Vagina (tissue), 2 donors: Measurements from ENCODE around the gene FMNL2. TPM values are rescaled to one million over a fixed set of nuclear protein-coding genes. Genes with fewer than 3 reads are reported as not detected.

Experiments used
- DNase-seq, 2 donors: peaks; one replicate each; pipeline ENCODE4 v3.0.0-alpha.2; 2017; ENCODE audit errors: extremely low spot score in 2 of 2
- H3K27ac ChIP-seq: fragments of 200-600 bp; sonication (generic); one replicate; pipeline ENCODE4 v1.5.1; 2019
- H3K27me3 ChIP-seq: fragments of 200-600 bp; sonication (generic); one replicate; pipeline ENCODE4 v1.5.1; 2019
- H3K36me3 ChIP-seq, 2 donors: fragments of 200-600 bp; sonication (generic); one replicate each; pipeline ENCODE4 v1.5.1; 2017 to 2019
- H3K4me1 ChIP-seq: fragments of 200-600 bp; sonication (generic); one replicate; pipeline ENCODE4 v1.5.1; 2019
- H3K4me3 ChIP-seq, 2 donors: fragments of 200-600 bp; sonication (generic); 1 replicate in 1 of 2; 2 replicates in 1 of 2; pipeline ENCODE4 v1.5.1; 2016 to 2019
- H3K9me3 ChIP-seq: fragments of 200-600 bp; sonication (generic); one replicate; pipeline ENCODE4 v1.5.1; 2019
- CTCF ChIP-seq, 3 experiments: fragments of 450-650 bp in 2 of 3; fragments of 200-600 bp in 1 of 3; sonication (generic) in 1 of 3; IDR thresholded peaks; one replicate each; pipeline ENCODE4 v1.5.1; 2017 to 2019; ENCODE audit warnings: antibody characterized with exemption in 3 of 3, mild to moderate bottlenecking in 2 of 3, moderate library complexity in 2 of 3
- POLR2A ChIP-seq, 2 donors: fragments of 450-650 bp; IDR thresholded peaks; one replicate each; pipeline ENCODE4 v1.6.1; 2017; ENCODE audit warnings: antibody characterized with exemption in 2 of 2, mild to moderate bottlenecking in 2 of 2, moderate library complexity in 2 of 2
- POLR2AphosphoS5 ChIP-seq, 2 donors: sonication (generic); formaldehyde crosslinking; IDR thresholded peaks; one replicate each; pipeline ENCODE4 v1.9.0; 2017; ENCODE audit warnings: antibody characterized with exemption in 2 of 2, mild to moderate bottlenecking in 2 of 2, low read depth in 1 of 2; ENCODE audit not compliant: insufficient read depth in 1 of 2
- intact Hi-C: fragments of 100-400 bp; cut with DNase I; formaldehyde crosslinking; loops from one replicate; pipeline ENCODE4 v1.15.1; 2023
- total RNA-seq: library from RNA; depleted of rRNA; stranded (reverse); fragments of >200 nt; gene quantifications from one replicate; pipeline ENCODE4 v1.2.3, GENCODE V29; 2016

Gene FMNL2
- total RNA-seq, 1 donor from 2014 or later, result 35.4 TPM

- no peak for TF ChIP-seq POLR2AphosphoS5 (IDR thresholded peaks at IDR 0.05; ENCODE audit: insufficient read depth in 1 of 2, low read depth in 1 of 2)
- no peak for TF ChIP-seq CTCF (IDR thresholded peaks at IDR 0.05)
- TF ChIP-seq POLR2A (IDR thresholded peaks at IDR 0.05), result no peak
- Histone ChIP-seq H3K4me1 (peaks cover 6% of the 10 kb centered on the region), H3K4me3 (no peak overlapping the region), H3K27ac (no peak overlapping the region), H3K27me3 (no peaks in the 10 kb centered on the region), H3K36me3 (no peaks in the 10 kb centered on the region), H3K9me3 (no peaks in the 10 kb centered on the region)
- no peak for DNase-seq
- intact Hi-C loops, result no loop called here
Measured at GRCh38 chr2:152523091-152523490, 188.1 kb downstream of the FMNL2 start.

GRCh38 chr2:152525277-152525838 lies 190.4 kb downstream of the FMNL2 start:
- Histone ChIP-seq H3K36me3 (no peaks in the 10 kb centered on the region), H3K4me1 (no peaks in the 10 kb centered on the region), H3K4me3 (no peak overlapping the region), H3K27me3 (no peaks in the 10 kb centered on the region), H3K27ac (no peak overlapping the region), H3K9me3 (no peaks in the 10 kb centered on the region)
- intact Hi-C loops, result no loop called here
- DNase-seq, result no peak
- no peak for TF ChIP-seq CTCF (IDR thresholded peaks at IDR 0.05)
- no peak for TF ChIP-seq POLR2AphosphoS5 (IDR thresholded peaks at IDR 0.05; ENCODE audit: insufficient read depth in 1 of 2, low read depth in 1 of 2)

- no peaks in the 10 kb centered on the region for H3K9me3 ChIP-seq
- no peak overlapping the region for H3K27ac ChIP-seq
- no peak overlapping the region for H3K4me3 ChIP-seq
- H3K4me1 ChIP-seq, result no peaks in the 10 kb centered on the region
- no peak for DNase-seq
- no peaks in the 10 kb centered on the region for H3K27me3 ChIP-seq
- intact Hi-C loops, result loop anchor here (5.0 kb wide), 1 partner anchor 487 kb away; no protein-coding TSS in a partner anchor
- TF ChIP-seq POLR2A (IDR thresholded peaks at IDR 0.05) (no peak), POLR2AphosphoS5 (IDR thresholded peaks at IDR 0.05; ENCODE audit: insufficient read depth in 1 of 2, low read depth in 1 of 2) (no peak)
- H3K36me3 ChIP-seq, result no peaks in the 10 kb centered on the region
Measured at GRCh38 chr2:152529420-152530115, 194.6 kb downstream of the FMNL2 start.

GRCh38 chr2:152532241-152532640 lies 197.3 kb downstream of the FMNL2 start:
- Histone ChIP-seq H3K36me3 (no peaks in the 10 kb centered on the region), H3K9me3 (no peaks in the 10 kb centered on the region), H3K4me3 (no peak overlapping the region), H3K27me3 (no peaks in the 10 kb centered on the region), H3K4me1 (no peaks in the 10 kb centered on the region), H3K27ac (no peak overlapping the region)
- intact Hi-C loops, result loop anchor here (5.0 kb wide), 1 partner anchor 490 kb away; no protein-coding TSS in a partner anchor
- TF ChIP-seq CTCF (IDR thresholded peaks at IDR 0.05) (no peak), POLR2A (IDR thresholded peaks at IDR 0.05) (no peak), POLR2AphosphoS5 (IDR thresholded peaks at IDR 0.05; ENCODE audit: insufficient read depth in 1 of 2, low read depth in 1 of 2) (no peak)
- DNase-seq, result no peak

- intact Hi-C loops, result loop anchor here (5.0 kb wide), 1 partner anchor 492 kb away; no protein-coding TSS in a partner anchor
- no peak overlapping the region for H3K4me3 ChIP-seq
Measured at GRCh38 chr2:152534460-152535135, 199.6 kb downstream of the FMNL2 start.

More at GRCh38 chr2:152534460-152535135, 199.6 kb downstream of the FMNL2 start:
- no peak for TF ChIP-seq POLR2A (IDR thresholded peaks at IDR 0.05)
- no peak for TF ChIP-seq POLR2AphosphoS5 (IDR thresholded peaks at IDR 0.05; ENCODE audit: insufficient read depth in 1 of 2, low read depth in 1 of 2)
- no peak for TF ChIP-seq CTCF (IDR thresholded peaks at IDR 0.05)
- no peak overlapping the region for H3K27ac ChIP-seq
- no peak for DNase-seq
- no peaks in the 10 kb centered on the region for H3K9me3 ChIP-seq
- H3K27me3 ChIP-seq, result no peaks in the 10 kb centered on the region
- H3K36me3 ChIP-seq, result no peaks in the 10 kb centered on the region
- no peaks in the 10 kb centered on the region for H3K4me1 ChIP-seq
